HCT116 (cell line): ENCODE results near the gene MGAT4C. TPM values are rescaled to one million over a fixed set of nuclear protein-coding genes. Genes with fewer than 3 reads are reported as not detected.

Experiments
- ATAC-seq: fragments of 200-7000 bp; cut with Tn5 transposase; 2 replicates; pipeline ENCODE4 v1.9.1; 2020; ENCODE audit warnings: mild to moderate bottlenecking, moderate library complexity
- BruUV-seq: library from RNA; stranded (reverse); fragments of 400-500 nt; replicated peaks from 2 replicates; lab custom pipeline; 2021; lab: Mats Ljungman, UMichigan
- CTCF ChIA-PET: fragments of 300-600 bp; sonication (Branson Sonifier 250); formaldehyde crosslinking; loops from one replicate; lab custom pipeline; 2021; ENCODE audit warnings: antibody characterized with exemption; lab: Charles Lee
- POLR2A ChIA-PET: fragments of 300-600, 350-600 bp; sonication (Branson Sonifier 250); formaldehyde crosslinking; loops from one replicate; lab custom pipeline; 2021; ENCODE audit warnings: antibody characterized with exemption; lab: Charles Lee
- RAD21 ChIA-PET, 2 experiments: fragments of 300-600 bp; sonication (Branson Sonifier 250); formaldehyde crosslinking; loops; one replicate each; lab custom pipeline; 2023; ENCODE audit warnings: low total read pairs in 2 of 2; ENCODE audit not compliant: uncharacterized antibody in 2 of 2, unreplicated experiment in 2 of 2, low non-redundant PET in 1 of 2; lab: Charles Lee
- DNase-seq: peaks from one replicate; pipeline ENCODE4 v3.0.0-alpha.2; 2010; ENCODE audit warnings: low read depth, low spot score
- H2AFZ ChIP-seq: fragments of 200-600 bp; shearing (Covaris generic), sonication (generic); 2 replicates; pipeline ENCODE4 v1.6.1; 2017; ENCODE audit warnings: low read depth, mixed run types, mixed read lengths, antibody characterized with exemption, low read length; ENCODE audit not compliant: poor library complexity, severe bottlenecking
- H3K27ac ChIP-seq: 2 replicates; pipeline ENCODE4 v1.5.1; 2012; ENCODE audit warnings: low read depth, low read length
- H3K27me3 ChIP-seq: fragments of 200-600 bp; sonication (generic); 2 replicates; pipeline ENCODE4 v1.6.1; 2016; ENCODE audit warnings: mixed run types, low read length, mixed read lengths; ENCODE audit not compliant: insufficient read depth
- H3K36me3 ChIP-seq, 2 experiments: fragments of 200-500 bp in 1 of 2; fragments of 200-600 bp in 1 of 2; sonication (Bioruptor generic) in 1 of 2; sonication (generic) in 1 of 2; 2 replicates each; pipeline versions ENCODE4 v1.5.1 to v1.6.1; 2014 to 2016; ENCODE audit warnings: low read length in 2 of 2, inconsistent platforms in 1 of 2, mixed read lengths in 1 of 2, mixed run types in 1 of 2; ENCODE audit not compliant: insufficient read depth in 2 of 2, control insufficient read depth in 1 of 2
- H3K4me1 ChIP-seq, 2 experiments: fragments of 200-600 bp in 1 of 2; sonication (generic) in 1 of 2; 2 replicates each; pipeline versions ENCODE4 v1.5.1 to v1.6.1; 2012 to 2017; ENCODE audit warnings: low read length in 2 of 2, inconsistent platforms in 1 of 2, mild to moderate bottlenecking in 1 of 2, mixed read lengths in 1 of 2, mixed run types in 1 of 2, moderate library complexity in 1 of 2; ENCODE audit not compliant: insufficient read depth in 2 of 2, control insufficient read depth in 1 of 2
- H3K4me2 ChIP-seq: fragments of 200-600 bp; sonication (generic); 2 replicates; pipeline ENCODE4 v1.6.1; 2017; ENCODE audit warnings: mixed run types, low read length, mixed read lengths
- H3K4me3 ChIP-seq, 2 experiments: fragments of 200-600 bp in 1 of 2; sonication (generic) in 1 of 2; replicated peaks in 1 of 2; 2 replicates each; pipeline ENCODE4 v1.5.1; 2011 to 2016; ENCODE audit warnings: low read length in 2 of 2, control low read depth in 1 of 2, low read depth in 1 of 2, mild to moderate bottlenecking in 1 of 2, mixed read lengths in 1 of 2, mixed run types in 1 of 2
- H3K79me2 ChIP-seq: fragments of 200-600 bp; sonication (generic); 2 replicates; pipeline ENCODE4 v1.6.1; 2017; ENCODE audit warnings: mild to moderate bottlenecking, mixed run types, low read length, moderate library complexity, mixed read lengths; ENCODE audit not compliant: insufficient read depth
- H3K9ac ChIP-seq: fragments of 200-600 bp; sonication (generic); 2 replicates; pipeline ENCODE4 v1.6.1; 2016; ENCODE audit warnings: low read length, mixed read lengths
- H3K9me2 ChIP-seq: fragments of 200-600 bp; sonication (generic), shearing (Covaris generic); 2 replicates; pipeline ENCODE4 v1.6.1; 2017; ENCODE audit warnings: mixed run types, mild to moderate bottlenecking, moderate library complexity; ENCODE audit not compliant: insufficient read depth
- H3K9me3 ChIP-seq, 2 experiments: fragments of 200-500 bp in 1 of 2; fragments of 200-600 bp in 1 of 2; sonication (Bioruptor generic) in 1 of 2; sonication (generic) in 1 of 2; 2 replicates each; pipeline ENCODE4 v1.6.1; 2014 to 2017; ENCODE audit warnings: low read length in 2 of 2, mixed read lengths in 2 of 2, inconsistent platforms in 1 of 2, low read depth in 1 of 2, mild to moderate bottlenecking in 1 of 2, mixed run types in 1 of 2, moderate library complexity in 1 of 2; ENCODE audit not compliant: control insufficient read depth in 1 of 2, insufficient read depth in 1 of 2
- H4K20me1 ChIP-seq: fragments of 200-600 bp; sonication (generic), shearing (Covaris generic); 2 replicates; pipeline ENCODE4 v1.6.1; 2017; ENCODE audit warnings: mixed run types, mild to moderate bottlenecking, moderate library complexity; ENCODE audit not compliant: insufficient read depth
- CBX3 ChIP-seq: IDR thresholded peaks from 2 replicates; pipeline ENCODE4 v1.6.1; 2012; ENCODE audit warnings: low read depth
- CTCF ChIP-seq, 3 experiments: fragments of 200-600 bp in 1 of 3; sonication (generic) in 1 of 3; IDR thresholded peaks in 2 of 3; conservative IDR thresholded peaks in 1 of 3; 2 replicates each; pipeline ENCODE4 v1.5.1; 2012 to 2017; ENCODE audit warnings: low read depth in 2 of 3, low read length in 2 of 3, antibody characterized with exemption in 1 of 3, borderline replicate concordance in 1 of 3, control low read depth in 1 of 3, mild to moderate bottlenecking in 1 of 3, mixed read lengths in 1 of 3, mixed run types in 1 of 3, moderate library complexity in 1 of 3; ENCODE audit not compliant: insufficient read depth in 1 of 3
- EGR1 ChIP-seq: IDR thresholded peaks from 2 replicates; pipeline ENCODE4 v1.6.1; 2012; ENCODE audit warnings: low read depth
- ELF1 ChIP-seq: IDR thresholded peaks from 2 replicates; pipeline ENCODE4 v1.6.1; 2012; ENCODE audit warnings: low read depth, borderline replicate concordance
- EZH2phosphoT487 ChIP-seq: fragments of 200-600 bp; IDR thresholded peaks from 2 replicates; pipeline ENCODE4 v1.6.1; 2018; ENCODE audit warnings: antibody characterized with exemption, borderline replicate concordance
- JUND ChIP-seq: IDR thresholded peaks from 2 replicates; pipeline ENCODE4 v1.6.1; 2012
- POLR2A ChIP-seq: IDR thresholded peaks from 2 replicates; pipeline ENCODE4 v1.7.0; 2011; ENCODE audit warnings: borderline replicate concordance; ENCODE audit not compliant: insufficient read depth, insufficient read length; ENCODE audit errors: extremely low read depth
- POLR2AphosphoS5 ChIP-seq: IDR thresholded peaks from 2 replicates; pipeline ENCODE4 v1.6.1; 2011; ENCODE audit warnings: mild to moderate bottlenecking, low read depth, low read length, moderate library complexity
- RAD21 ChIP-seq: IDR thresholded peaks from 2 replicates; pipeline ENCODE4 v1.6.1; 2012; ENCODE audit warnings: low read depth, mild to moderate bottlenecking
- REST ChIP-seq: IDR thresholded peaks from 2 replicates; pipeline ENCODE4 v1.6.1; 2012; ENCODE audit warnings: low read depth
- SIN3A ChIP-seq: IDR thresholded peaks from 2 replicates; pipeline ENCODE4 v1.6.1; 2012; ENCODE audit warnings: low read depth
- SP1 ChIP-seq: IDR thresholded peaks from 2 replicates; pipeline ENCODE4 v1.6.1; 2012; ENCODE audit warnings: low read depth
- SRF ChIP-seq: IDR thresholded peaks from 2 replicates; pipeline ENCODE4 v1.6.1; 2012; ENCODE audit warnings: low read depth
- TCF7L2 ChIP-seq: IDR thresholded peaks from 2 replicates; pipeline ENCODE4 v1.7.0; 2011; ENCODE audit warnings: borderline replicate concordance, inconsistent platforms; ENCODE audit not compliant: insufficient read depth, insufficient read length; ENCODE audit errors: extremely low read depth
- YY1 ChIP-seq: IDR thresholded peaks from 2 replicates; pipeline ENCODE4 v1.6.1; 2011; ENCODE audit warnings: low read length, low read depth, moderate library complexity, mild to moderate bottlenecking; ENCODE audit not compliant: insufficient replicate concordance; ENCODE audit errors: extremely low read depth
- ZFX ChIP-seq: fragments of 450-650 bp; IDR thresholded peaks from 2 replicates; pipeline ENCODE4 v1.6.1; 2017
- ZNF274 ChIP-seq: fragments of 200-500 bp; sonication (Bioruptor generic); IDR thresholded peaks from 2 replicates; pipeline ENCODE4 v1.6.1; 2014; ENCODE audit warnings: mild to moderate bottlenecking, low read depth, low read length, inconsistent platforms
- intact Hi-C: fragments of 100-400 bp; cut with micrococcal nuclease; formaldehyde crosslinking; loops from 2 replicates; pipeline ENCODE4 v1.10.0; 2022
- total RNA-seq: library from RNA; stranded (reverse); gene quantifications from one replicate; pipeline ENCODE4 v1.2.1, GENCODE V29; 2021; ENCODE audit not compliant: unreplicated experiment

The MGAT4C gene
- total RNA-seq, 1 experiment from 2014 or later, result not detected

GRCh38 chr12:85948340-85948739, 307.9 kb downstream of the MGAT4C start:
- no peak overlapping the region for H3K27ac ChIP-seq
- ChIA-PET POLR2A (no interaction called here), CTCF (no interaction called here)

More at GRCh38 chr12:85948340-85948739, 307.9 kb downstream of the MGAT4C start:
- DNase-seq, result no peak
- TF ChIP-seq POLR2AphosphoS5 (no peak), ZFX (no peak), SP1 (no peak), CTCF (IDR thresholded peaks at IDR 0.05 in 2 of 3, conservative IDR thresholded peaks at IDR 0.05 in 1 of 3; ENCODE audit: borderline replicate concordance in 1 of 3, insufficient read depth in 1 of 3, low read depth in 2 of 3, low read length in 2 of 3) (no peak), ZNF274 (no peak), EGR1 (no peak), YY1 (no peak), CBX3 (no peak), POLR2A (no peak), ELF1 (no peak), EZH2phosphoT487 (no peak), TCF7L2 (no peak), SRF (no peak), SIN3A (no peak), RAD21 (no peak), JUND (no peak), REST (no peak)
- Histone ChIP-seq H3K4me3 (no peak overlapping the region), H3K9me2 (no peaks in the 10 kb centered on the region), H3K4me2 (no peak overlapping the region), H3K79me2 (no peaks in the 10 kb centered on the region), H4K20me1 (no peaks in the 10 kb centered on the region), H3K9me3 (no peaks in the 10 kb centered on the region), H2AFZ (no peak overlapping the region), H3K27me3 (no peaks in the 10 kb centered on the region), H3K4me1 (no peaks in the 10 kb centered on the region), H3K36me3 (no peaks in the 10 kb centered on the region), H3K9ac (no peak overlapping the region)
- BruUV-seq, result no TSS peak
- intact Hi-C loops, result no loop called here
- no peak for ATAC-seq
- RAD21 ChIA-PET, result no interaction called here
